22Rv1 (cell line): ENCODE measurements around the gene ZNF672.

Experiments used
- ZFX ChIP-seq: fragments of 450-650 bp; IDR thresholded peaks from 2 replicates; pipeline ENCODE4 v1.6.1; 2017; ENCODE audit warnings: antibody characterized with exemption, borderline replicate concordance
- TF ChIP-seq, protein P1 (sequence below): fragments of 450-650 bp; IDR thresholded peaks from 2 replicates; pipeline ENCODE4 v1.5.1; 2017; ENCODE audit warnings: mild to moderate bottlenecking

DNA sequence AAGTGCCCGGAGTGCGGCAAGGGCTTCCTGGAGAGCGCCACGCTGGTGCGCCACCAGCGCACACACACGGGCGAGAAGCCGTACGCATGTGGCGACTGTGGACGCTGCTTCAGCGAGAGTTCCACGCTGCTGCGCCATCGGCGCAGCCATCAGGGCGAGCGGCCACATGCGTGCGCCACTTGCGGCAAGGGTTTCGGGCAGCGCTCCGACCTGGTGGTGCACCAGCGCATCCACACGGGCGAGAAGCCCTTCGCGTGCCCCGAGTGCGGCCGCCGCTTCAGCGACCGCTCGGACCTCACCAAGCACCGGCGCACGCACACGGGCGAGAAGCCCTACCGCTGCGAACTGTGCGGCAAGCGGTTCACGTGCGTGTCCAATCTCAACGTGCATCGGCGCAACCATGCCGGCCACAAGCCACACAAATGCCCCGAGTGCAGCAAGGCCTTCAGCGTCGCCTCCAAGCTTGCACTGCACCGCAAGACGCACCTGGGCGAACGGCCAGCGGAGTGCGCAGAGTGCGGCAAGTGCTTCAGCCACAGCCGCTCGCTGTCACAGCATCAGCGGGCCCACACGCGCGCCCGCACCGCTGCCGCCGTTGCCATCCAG is 10.0 kb downstream of the ZNF672 start:
- TF ChIP-seq, protein P1, sequence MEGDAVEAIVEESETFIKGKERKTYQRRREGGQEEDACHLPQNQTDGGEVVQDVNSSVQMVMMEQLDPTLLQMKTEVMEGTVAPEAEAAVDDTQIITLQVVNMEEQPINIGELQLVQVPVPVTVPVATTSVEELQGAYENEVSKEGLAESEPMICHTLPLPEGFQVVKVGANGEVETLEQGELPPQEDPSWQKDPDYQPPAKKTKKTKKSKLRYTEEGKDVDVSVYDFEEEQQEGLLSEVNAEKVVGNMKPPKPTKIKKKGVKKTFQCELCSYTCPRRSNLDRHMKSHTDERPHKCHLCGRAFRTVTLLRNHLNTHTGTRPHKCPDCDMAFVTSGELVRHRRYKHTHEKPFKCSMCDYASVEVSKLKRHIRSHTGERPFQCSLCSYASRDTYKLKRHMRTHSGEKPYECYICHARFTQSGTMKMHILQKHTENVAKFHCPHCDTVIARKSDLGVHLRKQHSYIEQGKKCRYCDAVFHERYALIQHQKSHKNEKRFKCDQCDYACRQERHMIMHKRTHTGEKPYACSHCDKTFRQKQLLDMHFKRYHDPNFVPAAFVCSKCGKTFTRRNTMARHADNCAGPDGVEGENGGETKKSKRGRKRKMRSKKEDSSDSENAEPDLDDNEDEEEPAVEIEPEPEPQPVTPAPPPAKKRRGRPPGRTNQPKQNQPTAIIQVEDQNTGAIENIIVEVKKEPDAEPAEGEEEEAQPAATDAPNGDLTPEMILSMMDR, result no peak
- TF ChIP-seq ZFX, result no peak
